Measurements from ENCODE around the gene SLC25A51. TPM values are rescaled to one million over a fixed set of nuclear protein-coding genes. Genes with fewer than 3 reads are reported as not detected.

The SLC25A51 gene
- total RNA-seq, 1 experiment from 2014 or later = 29.6 TPM

DNA sequence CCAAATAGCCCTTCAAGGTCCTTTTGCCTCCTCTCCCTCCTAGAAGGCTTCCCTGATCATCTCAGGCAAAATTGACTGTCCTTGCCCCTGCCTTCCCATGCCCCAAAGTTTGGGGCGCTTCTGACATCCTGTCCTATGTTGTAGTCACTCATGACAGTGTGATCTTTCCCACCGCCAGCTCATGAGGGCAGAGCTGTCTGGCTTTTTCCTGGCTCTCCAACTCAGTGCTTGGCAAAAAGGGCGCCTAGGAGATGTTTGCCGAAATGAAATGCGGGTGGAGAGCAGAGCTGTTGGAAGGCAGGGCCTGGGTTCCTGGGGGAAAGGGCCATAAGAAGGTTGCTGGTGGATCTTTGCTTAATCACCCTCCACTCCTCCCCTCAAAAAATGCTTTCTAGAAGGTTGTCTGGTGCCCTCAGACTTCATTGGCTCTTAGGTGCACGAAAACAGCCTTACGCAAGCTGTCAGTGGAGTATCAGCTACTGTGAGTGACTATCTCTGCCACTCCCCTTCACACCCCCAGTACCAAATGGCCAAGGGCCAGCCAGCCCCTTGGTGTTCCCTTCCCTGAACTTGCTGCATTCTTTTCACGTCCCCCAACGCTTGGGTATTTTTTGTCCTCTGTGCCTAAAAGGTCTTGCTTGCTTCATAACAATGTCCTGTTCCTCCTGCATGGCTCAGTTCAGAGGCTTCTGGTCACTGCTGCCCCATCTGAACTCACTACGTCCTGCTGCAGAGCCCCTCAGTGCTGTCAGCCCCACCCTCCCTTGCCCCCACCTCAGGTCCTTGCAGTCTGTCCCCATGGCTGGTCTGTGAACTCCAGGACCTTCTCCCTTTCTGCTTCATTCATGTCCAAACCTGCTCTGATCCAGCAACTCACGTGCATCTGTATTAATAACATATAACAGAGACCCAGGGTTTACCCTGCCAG is 2.6 kb upstream of the SLC25A51 start:
- H3K4me3 Mint-ChIP-seq (ENCODE audit: unreplicated experiment) = peak overlapping the region; percentile 36
- peaks cover 5% of the 10 kb centered on the region for H3K36me3 Mint-ChIP-seq (ENCODE audit: insufficient read depth, unreplicated experiment)
- no peak overlapping the region for H3K27ac Mint-ChIP-seq (ENCODE audit: low read depth, unreplicated experiment)

DNA sequence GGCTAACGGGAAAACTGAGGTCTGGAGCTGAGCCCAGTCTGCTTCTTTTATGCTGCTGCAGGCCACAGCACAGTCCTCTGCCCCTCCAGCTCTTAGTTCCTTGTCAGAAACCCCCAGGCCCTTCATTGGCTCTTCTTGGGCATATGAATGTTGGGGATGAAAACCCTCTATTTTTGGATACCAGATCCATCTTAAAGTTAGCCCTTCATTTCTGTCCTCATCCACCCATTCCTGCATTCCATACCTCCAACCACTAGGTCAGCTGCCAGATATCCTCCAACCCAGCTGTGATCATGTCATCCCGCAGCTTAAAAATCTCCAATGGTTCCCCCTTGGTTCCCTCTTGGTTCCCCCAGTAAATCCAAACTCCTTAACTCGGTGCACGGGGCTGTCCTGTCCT is 1.8 kb upstream of the SLC25A51 start:
- Mint-ChIP-seq H3K27ac (ENCODE audit: low read depth, unreplicated experiment) (no peak overlapping the region), H3K27me3 (ENCODE audit: insufficient read depth, unreplicated experiment) (no peaks in the 10 kb centered on the region), H3K36me3 (ENCODE audit: insufficient read depth, unreplicated experiment) (peaks cover 8% of the 10 kb centered on the region), H3K9me3 (ENCODE audit: unreplicated experiment) (no peaks in the 10 kb centered on the region), H3K4me1 (ENCODE audit: insufficient read depth, unreplicated experiment) (peaks cover 34% of the 10 kb centered on the region), H3K4me3 (ENCODE audit: unreplicated experiment) (peak overlapping the region; percentile 36)
- TF ChIP-seq, protein P1, sequence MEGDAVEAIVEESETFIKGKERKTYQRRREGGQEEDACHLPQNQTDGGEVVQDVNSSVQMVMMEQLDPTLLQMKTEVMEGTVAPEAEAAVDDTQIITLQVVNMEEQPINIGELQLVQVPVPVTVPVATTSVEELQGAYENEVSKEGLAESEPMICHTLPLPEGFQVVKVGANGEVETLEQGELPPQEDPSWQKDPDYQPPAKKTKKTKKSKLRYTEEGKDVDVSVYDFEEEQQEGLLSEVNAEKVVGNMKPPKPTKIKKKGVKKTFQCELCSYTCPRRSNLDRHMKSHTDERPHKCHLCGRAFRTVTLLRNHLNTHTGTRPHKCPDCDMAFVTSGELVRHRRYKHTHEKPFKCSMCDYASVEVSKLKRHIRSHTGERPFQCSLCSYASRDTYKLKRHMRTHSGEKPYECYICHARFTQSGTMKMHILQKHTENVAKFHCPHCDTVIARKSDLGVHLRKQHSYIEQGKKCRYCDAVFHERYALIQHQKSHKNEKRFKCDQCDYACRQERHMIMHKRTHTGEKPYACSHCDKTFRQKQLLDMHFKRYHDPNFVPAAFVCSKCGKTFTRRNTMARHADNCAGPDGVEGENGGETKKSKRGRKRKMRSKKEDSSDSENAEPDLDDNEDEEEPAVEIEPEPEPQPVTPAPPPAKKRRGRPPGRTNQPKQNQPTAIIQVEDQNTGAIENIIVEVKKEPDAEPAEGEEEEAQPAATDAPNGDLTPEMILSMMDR (IDR thresholded peaks at IDR 0.05; ENCODE audit: unreplicated experiment) = no peak
- intact Hi-C loops (cut with micrococcal nuclease) = loop anchor here (2.0 to 10.0 kb wide), 2 partner anchors 421 to 457 kb away; partner anchors contain the start of gene POLR1E
- POLR2A ChIA-PET = interaction anchor here (0.5 to 1.1 kb wide), 2 partner anchors 121 to 142 kb away, joined by 3 read pairs; partner anchors contain the start of gene EXOSC3
- DNase-seq (ENCODE audit: unreplicated experiment) = no peak
- CTCF ChIA-PET = interaction anchor here (0.8 to 1.6 kb wide), 4 partner anchors 182 to 484 kb away, joined by 3 to 7 read pairs (median 5); no protein-coding TSS in a partner anchor
- no TSS peak for BruUV-seq (replicated peaks)

More for the DNA sequence above, 2.6 kb upstream of the SLC25A51 start:
- CTCF ChIA-PET = interaction anchor here (0.5 to 1.1 kb wide), 3 partner anchors 142 to 739 kb away, joined by 3 to 4 read pairs (median 3); no protein-coding TSS in a partner anchor
- Mint-ChIP-seq H3K9me3 (ENCODE audit: unreplicated experiment) (no peaks in the 10 kb centered on the region), H3K27me3 (ENCODE audit: insufficient read depth, unreplicated experiment) (no peaks in the 10 kb centered on the region), H3K4me1 (ENCODE audit: insufficient read depth, unreplicated experiment) (peaks cover 34% of the 10 kb centered on the region)
- DNase-seq (ENCODE audit: unreplicated experiment) = no peak
- no TSS peak for BruUV-seq (replicated peaks)
- TF ChIP-seq, protein P1 (IDR thresholded peaks at IDR 0.05; ENCODE audit: unreplicated experiment) = no peak
- POLR2A ChIA-PET = interaction anchor here (0.5 to 1.1 kb wide), 2 partner anchors 122 to 141 kb away, joined by 3 read pairs; partner anchors contain the start of gene EXOSC3
- intact Hi-C loops (cut with micrococcal nuclease) = loop anchor here (10.0 kb wide), 1 partner anchor 422 kb away; the partner anchor contains the start of gene POLR1E

DNA sequence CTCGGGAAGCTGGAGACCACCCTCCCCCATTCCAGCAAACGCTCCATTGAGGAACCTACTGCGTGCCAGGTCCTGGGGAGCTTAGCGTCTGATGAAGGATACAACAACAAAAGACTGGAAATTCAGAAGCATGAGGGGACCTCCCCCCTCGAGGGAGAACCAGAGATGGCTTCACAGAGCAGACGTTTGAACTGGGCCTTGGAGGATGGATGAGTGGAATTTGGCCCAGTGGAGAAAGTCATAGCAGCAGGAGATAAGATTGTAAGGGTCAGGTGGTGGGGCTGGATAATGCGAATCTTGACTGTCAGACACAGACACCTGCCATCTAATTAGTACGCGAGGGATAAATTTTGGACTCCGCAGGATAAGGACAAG is 1.2 kb upstream of the SLC25A51 start:
- intact Hi-C loops (cut with micrococcal nuclease) = loop anchor here (2.0 to 10.0 kb wide), 2 partner anchors 420 to 458 kb away; partner anchors contain the start of gene POLR1E
- Mint-ChIP-seq H3K27me3 (ENCODE audit: insufficient read depth, unreplicated experiment) (no peaks in the 10 kb centered on the region), H3K4me3 (ENCODE audit: unreplicated experiment) (no peak overlapping the region), H3K27ac (ENCODE audit: low read depth, unreplicated experiment) (peak overlapping the region; percentile 95), H3K9me3 (ENCODE audit: unreplicated experiment) (no peaks in the 10 kb centered on the region), H3K4me1 (ENCODE audit: insufficient read depth, unreplicated experiment) (peaks cover 34% of the 10 kb centered on the region), H3K36me3 (ENCODE audit: insufficient read depth, unreplicated experiment) (peaks cover 14% of the 10 kb centered on the region)
- ChIA-PET CTCF (interaction anchor here (0.7 to 1.6 kb wide), 9 partner anchors 9 to 465 kb away, joined by 3 to 10 read pairs (median 3); no protein-coding TSS in a partner anchor), POLR2A (interaction anchor here (0.9 to 1.1 kb wide), 2 partner anchors 12 to 23 kb away, joined by 3 read pairs; no protein-coding TSS in a partner anchor)
- BruUV-seq (replicated peaks) = no TSS peak
- TF ChIP-seq, protein P1 (IDR thresholded peaks at IDR 0.05; ENCODE audit: unreplicated experiment) = no peak
- no peak for DNase-seq (ENCODE audit: unreplicated experiment)
